ENCODE results near the gene SSR4.
"Not testable (repeated sequence)": the region's sequence is repeated elsewhere in the genome, so short reads cannot be mapped to it uniquely, and the experiment has no call there.

Gene SSR4

DNA sequence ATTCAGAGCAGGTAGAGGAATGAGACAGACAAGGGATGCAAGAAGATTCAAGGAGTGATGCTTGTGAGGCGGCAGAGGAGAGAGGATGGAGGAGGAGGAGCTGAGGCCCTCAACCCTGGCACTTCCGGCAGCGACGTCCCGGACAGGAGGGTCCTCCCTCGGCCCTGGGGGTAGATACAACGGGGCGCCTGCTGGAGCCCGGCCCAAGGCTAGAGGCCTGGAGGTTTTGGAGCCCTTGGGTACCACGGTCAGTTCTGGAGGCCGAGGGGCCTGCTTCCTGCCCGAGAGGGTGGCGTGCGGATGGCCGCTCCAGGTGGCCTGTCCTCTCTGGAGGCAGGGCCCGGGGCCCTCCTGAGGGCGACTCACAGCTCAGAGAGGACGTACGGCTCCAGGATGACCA, 13.5 kb downstream of the SSR4 start:
- no peak for DNase-seq

DNA sequence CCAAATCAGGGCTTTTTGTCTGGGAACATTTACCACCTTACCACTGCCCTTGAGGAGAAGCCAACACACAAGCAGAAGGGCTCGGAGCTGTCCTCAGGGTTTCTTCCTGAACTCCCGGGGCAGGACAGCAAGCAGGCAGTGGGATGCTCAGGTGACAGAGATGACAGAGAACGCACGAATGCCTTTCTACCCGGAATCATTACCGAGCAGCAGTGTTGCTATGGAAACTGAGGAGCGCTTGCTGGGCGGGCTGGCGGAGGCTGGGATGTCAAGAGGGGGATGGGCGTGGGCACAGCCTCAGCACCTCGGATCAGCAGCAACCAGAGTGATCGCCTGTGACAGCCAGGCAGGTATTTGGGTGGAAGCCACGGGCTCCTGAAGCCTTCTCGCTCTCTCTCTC, 17.8 kb downstream of the SSR4 start:
- DNase-seq: no peak

DNA sequence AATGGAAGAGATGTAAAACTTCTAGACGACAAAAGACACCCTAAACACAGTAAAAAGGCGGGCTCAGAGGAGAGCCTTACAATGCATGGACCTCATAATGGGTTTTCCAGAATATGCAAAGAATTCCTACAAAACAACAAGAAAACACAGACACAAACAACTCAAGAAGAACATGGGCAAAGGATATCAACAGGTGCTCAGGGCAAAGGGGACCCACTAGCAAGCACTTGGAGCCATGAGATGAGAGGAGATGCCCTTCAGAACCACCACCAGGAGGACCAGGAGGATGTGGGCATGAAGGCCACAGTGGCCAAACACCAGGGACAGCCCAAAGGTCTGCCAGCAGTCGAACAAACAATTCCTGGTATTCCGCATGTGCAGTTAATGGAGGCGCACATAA, 18.7 kb downstream of the SSR4 start:
- DNase-seq: no peak

DNA sequence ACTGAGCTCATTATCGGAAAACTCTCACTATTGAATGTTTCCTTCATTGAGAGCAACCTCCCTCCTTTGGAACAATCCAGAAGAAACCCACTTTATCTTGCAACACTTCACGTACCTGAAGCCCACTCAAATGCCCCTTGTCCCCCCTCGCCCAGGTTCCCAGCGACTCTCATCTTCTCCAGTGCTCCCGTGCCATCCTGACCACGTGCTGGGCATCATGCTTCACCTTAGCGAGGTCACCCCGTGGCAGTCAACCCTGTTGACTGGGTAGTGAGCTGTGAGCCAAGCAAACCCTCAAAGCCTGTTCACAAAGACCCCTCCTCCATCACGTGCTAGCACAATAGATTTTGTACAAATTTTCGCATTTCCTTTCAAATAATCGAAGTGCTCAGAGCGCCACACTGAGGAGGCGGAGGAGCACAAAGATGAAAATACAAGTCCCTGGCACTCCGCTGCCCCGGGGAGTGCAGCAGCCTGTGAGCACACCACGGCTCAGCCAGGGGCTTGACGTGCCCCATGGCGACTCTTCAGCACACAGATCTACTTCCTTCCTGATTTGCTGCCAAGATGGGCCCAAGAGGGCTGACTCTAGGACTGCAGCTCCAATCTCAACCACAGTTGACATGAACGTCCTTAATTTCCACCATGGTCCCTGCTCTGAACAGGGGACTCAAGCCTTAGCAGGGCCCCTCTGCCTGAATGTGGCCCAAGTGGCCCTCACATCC, 20.3 kb downstream of the SSR4 start:
- DNase-seq: no peak

DNA sequence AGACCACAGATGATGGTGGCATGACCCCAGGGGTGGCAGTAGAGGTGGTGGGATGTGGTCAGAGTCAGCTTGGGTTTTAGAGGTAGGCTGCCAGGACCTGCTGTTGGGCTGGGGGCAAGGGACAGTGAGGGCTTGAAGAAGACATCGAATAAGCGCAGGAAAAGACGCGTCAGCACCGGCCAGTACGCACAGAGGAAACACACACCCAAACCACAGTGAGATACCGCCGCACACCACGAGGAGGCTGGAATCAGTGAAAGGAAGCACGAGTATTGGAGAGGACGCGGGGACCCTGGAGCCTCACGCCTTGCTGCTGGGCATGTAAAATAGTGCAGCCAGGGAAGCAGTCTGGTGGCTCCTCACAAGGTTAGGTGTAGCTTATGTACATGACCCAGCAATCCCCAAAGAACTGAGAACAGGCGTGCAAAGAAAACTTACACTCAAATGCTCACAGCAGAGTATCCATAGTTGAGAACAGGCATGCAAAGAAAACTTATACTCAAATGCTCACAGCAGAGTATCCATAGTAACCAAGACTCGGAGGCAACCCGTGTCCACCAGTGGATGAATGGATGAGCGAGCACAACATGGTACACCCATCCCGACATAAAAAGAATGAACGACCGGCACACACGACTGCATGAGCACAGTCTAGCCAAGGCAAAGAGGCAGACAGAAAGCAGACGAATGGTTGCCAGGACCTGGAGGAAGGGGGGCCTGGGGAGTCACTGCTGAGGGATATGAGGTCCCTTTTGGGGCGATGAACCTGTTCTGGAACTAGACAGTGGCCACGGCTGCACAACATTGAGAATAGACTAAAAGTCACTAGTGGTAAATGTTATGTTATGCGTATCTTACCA, 22.6 kb downstream of the SSR4 start:
- DNase-seq: no peak

DNA sequence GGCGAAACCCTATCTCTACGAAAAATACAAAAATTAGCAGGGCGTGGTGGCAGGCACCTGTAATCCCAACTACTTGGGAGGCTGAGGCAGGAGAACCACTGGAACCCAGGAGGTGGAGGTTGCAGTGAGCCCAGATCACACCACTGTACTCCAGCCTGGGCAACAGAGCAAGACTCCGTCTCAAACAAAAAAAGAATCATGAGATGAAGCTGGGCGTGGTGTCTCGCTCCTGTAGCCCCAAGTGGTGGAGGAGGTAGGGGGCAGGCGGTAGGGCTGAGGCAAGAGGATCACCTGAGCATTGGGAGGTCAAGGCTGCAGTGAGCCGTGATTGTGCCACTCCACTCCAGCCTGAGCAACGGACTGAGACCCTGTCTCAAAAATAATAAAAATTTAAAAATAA, 23.6 kb downstream of the SSR4 start:
- DNase-seq: not testable (repeated sequence)

DNA sequence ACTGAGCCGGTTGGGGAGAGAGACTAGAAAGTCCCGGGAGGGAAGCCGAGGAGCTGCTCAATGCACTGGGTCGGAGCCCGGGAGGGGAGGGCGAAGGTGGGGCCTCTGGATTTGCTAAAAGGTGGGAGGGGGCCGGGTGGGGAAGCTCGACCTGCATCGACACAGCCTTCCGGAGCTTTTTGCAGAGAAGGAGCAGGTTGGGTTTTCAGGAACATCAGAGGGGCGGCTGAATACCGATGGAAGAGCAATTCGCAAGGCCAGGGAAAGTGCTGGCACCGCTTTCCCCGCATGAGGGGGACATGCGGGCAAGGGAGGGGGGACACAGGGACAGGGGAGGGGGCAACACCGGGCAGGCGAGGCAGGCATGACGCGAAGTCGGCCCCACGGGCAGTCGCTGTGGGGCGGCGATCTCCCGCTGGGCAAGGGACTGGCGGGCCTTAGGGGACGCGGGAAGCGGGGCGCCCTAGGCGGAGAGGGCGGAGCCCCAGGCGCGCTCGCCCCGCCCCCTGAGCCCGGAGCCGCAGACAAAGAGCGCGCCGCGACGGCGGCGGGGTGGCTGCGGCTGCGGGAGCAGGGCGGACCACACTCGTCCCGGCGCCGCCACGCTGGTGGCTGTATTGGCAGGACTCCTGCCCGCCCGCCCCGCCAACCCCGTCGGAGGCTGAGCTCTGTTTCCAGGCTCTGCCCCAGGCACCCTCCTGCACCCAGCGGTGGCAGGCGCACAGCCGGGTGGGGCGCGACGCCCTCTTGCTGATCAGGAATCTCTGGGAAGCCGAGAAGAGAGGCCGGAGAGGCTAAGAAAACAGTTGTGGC, 24.3 kb downstream of the SSR4 start:
- no peak for DNase-seq

DNA sequence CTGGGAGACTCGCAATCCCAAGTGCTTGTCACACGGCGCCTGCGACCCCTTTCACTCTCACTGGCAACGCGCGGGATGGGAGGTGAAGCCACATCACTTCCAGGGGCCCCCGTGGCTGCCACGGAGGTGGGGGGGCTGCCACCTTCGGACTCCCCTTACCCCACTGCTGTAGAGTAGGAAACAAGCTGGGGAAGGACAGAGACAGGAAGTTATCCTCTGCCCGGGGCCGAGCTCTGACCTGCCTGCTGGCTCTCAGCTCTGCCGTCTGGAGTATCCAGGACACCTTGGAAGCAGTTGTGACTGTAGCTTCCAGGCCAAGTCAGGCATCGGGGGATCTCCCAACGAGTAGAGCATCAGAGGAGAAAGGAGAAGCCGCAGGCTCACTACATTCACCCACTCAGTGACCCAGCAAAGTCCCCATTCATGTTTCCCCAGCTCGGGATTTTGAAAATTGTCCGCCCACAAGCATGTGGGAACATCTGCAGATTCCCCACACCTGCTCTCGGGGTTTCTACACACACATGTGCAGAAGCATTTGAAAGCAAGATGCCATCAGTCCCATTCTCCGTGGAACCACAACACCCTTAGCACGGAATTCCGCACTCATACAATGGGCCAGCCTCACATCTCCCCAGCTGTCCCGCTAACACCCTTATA, 25.0 kb downstream of the SSR4 start:
- no peak for DNase-seq

DNA sequence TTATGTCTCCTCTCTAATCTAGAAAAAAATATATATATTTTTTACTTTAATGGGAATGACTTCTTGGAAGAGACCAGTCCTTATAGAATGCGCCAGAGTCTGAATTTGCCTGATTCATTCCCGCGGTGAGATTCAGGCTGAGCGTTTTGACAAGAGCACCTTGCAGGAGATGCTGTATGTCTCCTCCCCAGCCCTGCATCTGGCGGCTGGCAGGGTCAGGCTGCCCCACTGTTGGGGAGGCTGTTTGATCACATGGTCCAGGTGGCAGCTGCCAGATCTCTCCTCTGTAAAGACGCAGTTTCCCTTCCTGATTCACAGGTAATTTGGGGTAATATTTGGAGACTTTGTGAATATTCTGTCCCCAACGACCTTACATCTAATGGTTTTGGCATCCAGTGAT, 26.1 kb downstream of the SSR4 start:
- DNase-seq: peak; percentile 16

DNA sequence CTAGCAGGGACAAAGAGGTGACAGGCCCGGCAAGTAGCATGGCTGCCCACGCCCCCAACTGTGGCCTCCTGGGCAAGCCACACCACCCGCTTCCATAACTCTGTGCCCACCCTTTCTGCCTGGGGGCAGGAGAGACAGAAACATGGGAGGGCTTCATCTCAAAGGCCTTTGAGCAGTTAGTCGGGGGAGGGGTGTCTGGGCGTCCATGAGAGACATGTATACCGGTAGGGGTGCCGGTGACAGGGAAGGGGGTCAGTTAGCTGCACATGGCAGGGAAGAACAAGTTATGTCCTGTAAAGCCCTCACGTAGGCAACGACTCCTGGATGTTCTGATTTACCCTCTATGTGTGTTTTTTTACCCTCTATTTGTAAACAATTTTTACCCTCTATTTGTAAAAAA, 26.6 kb downstream of the SSR4 start:
- no peak for DNase-seq

DNA sequence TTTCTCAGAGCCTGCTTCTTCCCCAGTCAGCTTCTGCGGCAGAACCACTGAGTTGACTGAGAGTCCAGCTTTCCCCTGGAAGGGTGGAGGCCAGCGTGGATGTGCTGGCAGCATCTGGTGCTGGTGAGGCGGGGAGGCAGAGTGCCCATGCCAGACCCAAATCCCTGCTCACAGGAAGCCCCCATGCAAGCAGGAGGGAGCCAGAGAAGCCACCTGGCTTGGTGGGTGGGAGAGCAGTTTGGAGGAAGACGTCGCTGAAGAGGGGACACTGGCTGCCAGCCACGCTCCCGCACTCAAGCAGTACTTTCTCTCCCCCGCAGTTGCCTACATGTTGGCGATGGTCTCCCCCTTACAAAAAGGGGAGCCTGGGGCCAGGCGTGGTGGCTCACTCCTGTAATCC, 29.9 kb downstream of the SSR4 start:
- no peak for DNase-seq

DNA sequence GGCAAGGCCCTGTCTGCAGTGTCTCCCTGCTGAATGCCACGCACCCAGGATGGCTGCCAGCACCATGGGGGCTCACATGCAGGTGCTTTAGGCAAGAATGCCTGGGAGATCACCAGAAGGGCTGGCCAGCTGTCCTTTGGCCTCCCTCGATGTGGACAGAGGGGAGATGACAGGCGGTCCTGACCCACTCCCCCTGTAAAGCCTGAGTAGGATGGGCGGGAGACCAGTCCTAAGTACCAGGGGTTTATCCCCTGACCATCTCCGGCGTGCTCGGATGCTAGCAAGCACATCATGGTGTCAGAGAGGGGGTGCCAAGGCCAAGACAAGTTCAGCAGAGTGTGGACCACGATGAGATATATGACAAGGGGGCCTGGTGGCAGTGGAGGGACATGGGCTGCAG, 30.6 kb downstream of the SSR4 start:
- no peak for DNase-seq

DNA sequence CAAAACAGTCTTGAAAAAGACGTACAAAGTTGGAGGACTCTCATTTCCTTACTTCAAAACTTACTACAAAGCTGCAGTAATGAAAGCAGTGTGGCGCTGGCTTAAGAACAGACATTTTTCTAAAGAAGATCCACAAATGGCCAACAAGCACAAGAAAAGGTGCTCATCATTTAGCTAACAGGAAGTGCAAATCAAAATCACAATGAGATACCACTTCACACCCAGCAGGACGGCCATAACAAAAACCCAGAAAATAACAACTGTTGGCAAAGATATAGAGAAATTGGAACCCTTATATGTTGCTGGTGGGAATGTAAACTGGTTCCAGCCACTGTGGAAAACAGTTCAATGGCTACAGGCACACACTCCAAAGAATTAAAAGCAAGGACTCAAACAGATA, 32.5 kb downstream of the SSR4 start:
- DNase-seq: no peak

DNA sequence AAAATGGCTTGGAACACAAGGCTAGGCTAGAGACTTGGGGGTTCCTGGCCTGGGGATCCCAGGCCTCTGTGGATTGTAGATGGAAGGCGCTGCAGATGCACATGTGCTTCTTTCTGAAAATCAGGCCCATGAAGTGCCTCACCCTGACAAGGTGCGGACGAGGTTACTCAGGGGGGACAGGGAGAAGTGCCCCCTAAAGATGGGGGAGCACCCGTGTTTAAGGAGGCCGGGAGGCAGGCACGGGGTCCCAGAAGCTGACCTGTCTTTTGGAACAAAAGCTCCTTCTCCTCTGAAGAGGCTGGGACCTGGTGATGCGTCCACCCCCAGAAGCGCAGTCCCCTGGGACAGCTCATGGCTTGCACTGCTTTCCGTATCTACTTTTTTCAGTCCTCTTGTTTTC, 33.4 kb downstream of the SSR4 start:
- DNase-seq: no peak

DNA sequence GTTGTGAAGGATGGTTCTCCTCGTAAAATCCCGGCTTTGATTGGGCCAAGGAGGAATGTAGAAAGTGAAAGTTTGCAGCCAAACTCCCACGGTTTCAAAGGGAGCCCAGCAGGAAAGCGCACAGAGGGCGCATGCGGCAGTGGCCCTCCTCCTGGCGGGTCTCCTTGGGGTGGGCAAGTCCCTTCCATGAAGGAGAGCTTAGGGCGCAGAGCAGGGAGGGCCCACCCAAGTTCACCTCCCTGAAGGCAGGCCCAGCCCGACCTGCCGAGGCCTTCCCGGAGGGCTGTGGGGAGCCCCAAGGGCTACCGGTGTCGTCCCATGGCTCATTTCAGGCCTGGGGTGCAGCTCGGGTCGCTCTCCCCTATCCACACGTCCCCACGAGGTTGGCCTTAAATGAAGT, 33.8 kb downstream of the SSR4 start:
- no peak for DNase-seq

DNA sequence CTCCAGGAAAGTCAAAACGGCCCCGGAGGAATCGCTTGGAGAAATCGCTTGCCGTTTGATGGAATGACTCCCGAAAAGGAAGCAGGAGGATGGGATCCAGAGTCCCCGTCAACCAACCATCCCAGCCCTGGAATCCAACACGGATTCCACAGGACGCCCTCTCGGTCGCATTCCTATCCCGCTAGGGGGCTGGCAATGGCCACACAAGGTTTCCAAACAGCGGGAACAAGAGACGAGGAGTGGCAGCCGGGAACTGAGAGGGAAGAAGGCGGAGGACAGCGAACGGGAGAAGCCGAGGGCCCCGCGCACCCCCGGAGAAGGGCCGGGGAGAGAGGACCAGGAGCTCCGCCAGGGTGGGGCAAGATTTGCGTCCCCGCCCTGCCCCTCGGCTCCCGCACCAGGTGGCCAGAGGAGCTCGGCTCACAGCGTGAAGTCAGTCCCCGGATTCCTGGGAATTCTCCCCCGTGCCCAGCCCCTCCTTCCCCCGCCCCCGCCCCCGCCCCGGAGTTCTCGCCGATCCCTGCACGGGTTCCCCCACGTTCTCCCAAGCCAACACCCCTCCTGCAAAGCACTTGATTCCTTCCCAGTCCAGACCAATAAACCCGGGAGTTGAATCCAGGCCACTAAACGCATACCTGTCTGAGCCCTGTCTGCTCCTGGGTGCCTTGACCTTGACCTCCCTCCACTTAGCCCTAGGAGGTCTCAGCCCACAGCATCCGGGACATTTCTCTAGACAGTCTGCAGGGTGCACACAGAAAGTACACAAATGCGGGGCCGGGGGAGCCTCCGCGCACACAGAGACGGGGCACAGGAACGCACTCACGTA, 34.5 kb downstream of the SSR4 start:
- DNase-seq: no peak

DNA sequence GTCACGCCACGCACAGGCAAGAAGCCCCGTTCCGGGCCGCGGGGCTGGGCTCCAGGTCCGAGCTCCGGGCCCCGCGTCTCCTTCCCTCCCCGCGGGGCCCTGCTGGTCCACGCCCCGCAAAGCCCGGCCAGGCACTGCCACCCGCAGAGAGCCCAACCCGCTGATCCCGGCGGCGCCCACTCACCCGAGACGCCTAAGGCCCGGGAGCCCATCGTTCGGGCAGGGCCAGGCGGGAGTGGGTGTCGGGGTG, 35.0 kb downstream of the SSR4 start:
- DNase-seq: no peak

DNA sequence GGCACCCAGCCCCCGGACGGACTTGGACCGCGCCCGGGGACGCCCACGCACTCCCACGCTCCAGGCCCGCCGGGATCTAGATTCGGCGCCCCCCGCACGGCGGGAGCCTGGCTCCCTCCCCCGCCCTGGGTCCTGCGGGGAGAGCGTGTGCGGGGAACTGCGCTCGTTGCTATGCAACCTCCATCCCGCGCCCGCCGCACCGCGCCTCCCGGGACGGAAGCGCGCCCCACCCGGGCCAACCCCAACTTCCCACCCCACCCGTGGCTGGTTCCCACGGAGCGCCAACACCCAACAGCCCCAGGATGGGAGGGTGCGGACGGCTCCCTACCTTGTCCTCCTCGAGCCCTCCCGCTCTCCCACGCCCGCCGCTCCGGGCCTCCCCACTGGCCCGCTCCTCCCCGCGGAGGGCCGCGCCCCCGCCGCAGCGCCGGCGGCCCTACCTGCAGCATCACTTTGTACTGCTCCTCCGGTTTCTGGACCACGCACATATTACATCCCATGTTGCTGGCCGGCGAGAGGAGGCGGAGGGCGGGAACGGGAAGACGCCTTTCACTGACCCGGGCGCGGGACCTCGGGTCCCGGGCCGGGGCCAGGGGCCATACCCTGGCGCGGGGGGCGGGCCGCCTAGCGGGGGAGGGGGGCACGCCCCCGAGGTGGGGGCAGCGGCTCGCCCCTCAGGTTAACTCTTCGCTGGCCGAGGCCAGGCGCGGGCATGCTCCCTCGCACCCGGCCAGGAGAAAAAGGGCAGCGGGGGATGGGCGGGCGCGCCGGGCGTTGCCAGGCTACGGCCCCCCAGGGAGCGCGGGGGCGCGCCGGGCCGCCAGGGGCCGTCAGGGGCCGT, 35.6 kb downstream of the SSR4 start, which contains the start of gene PDZD4:
TSS of gene PDZD4 (minus strand) at position 746 of the 841 bp plus-strand sequence. CDS start at position 500, 246 bp downstream.
- no peak for DNase-seq

DNA sequence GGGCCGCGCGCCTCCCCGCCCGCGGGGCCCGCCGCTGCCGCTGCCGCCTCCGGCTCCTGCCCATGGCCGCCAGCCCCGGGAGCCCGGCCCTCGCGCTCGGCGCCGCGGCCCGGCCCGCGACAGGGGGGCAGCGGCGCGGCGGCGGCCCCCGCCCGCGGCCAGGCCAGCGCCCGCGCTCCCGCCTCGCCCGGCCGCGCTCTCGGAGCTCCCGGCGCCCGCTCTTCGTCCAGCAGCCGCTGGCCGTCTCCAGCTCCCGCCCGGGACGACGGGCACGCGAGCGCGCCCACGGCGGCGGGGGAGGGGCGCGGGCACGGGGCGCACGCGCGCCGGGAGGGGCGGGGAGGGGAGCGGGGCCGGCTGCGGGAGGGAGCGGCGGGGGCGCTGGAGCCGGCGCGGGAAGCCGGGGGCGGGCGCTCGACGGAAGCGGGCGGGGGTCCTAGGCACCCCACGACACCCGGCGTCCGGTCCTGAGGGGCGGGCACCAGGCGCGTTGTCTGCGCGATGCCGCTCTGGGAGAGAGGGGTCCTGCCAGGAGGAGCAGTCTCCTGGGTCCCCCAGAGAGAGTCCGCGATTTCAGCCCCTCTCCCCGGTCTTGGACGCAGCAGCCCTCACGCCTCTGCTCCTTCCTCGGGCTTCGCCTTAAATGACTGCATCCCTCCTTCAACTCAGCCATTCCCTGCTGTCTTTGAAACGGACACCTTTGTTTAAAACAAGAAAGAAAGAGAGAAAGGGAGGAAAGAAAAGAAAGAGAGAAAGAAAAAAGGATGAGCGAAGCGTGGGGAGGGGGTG, 36.4 kb downstream of the SSR4 start:
- no peak for DNase-seq

DNA sequence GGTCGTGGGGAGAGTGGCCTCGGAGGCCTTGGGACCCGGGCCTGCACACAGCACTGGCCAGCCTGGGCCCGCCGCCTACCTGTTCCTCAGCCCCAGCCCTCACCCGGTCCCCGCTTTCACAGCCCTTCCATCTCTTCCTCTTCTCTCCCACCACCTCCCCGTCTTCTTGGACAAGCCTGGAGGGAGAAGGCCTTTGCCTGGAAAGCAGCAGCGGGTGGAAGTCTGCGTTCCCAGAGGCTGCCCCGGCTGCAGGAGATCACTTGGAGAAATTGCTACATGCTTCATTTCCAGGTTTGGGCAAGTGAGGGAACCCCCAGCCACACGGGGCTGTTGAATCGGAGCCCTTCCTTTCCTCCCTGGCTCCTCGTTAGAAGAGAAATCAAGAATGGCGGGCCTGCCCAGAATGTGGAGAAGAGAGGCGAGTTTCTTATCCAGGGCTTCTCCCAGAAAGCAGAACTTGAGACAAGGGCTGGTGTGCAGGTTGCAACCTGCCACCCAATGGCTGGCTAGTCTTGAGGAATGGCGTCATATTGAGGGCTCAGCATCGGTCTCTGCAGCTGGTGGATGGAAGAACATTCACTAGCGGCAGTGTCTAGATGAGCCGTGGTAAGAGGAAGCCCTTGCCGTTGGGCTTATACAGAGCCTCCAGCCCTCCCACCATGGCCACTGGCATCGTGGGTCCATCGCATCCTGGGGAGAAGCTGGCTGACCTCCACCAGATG, 37.1 kb downstream of the SSR4 start:
- DNase-seq: no peak

Data from SHP77 treated with DMSO at 0.1 percent for 48 hours (cell line).